Caco-2 (cell line): ENCODE results near the gene GABBR1. TPM values are rescaled to one million over a fixed set of nuclear protein-coding genes. Genes with fewer than 3 reads are reported as not detected.
"Not testable (repeated sequence)": the region's sequence is repeated elsewhere in the genome, so short reads cannot be mapped to it uniquely, and the experiment has no call there.

Experiments used
- BruUV-seq: library from RNA; stranded (reverse); fragments of 400-500 nt; replicated peaks from 2 replicates; lab custom pipeline; 2021; lab: Mats Ljungman, UMichigan
- CTCF ChIA-PET: fragments of 300-600 bp; sonication (Branson Sonifier 250); formaldehyde crosslinking; loops from one replicate; lab custom pipeline; 2022; ENCODE audit warnings: antibody characterized with exemption; lab: Charles Lee
- POLR2A ChIA-PET: fragments of 300-600 bp; sonication (Branson Sonifier 250); formaldehyde crosslinking; loops from one replicate; lab custom pipeline; 2022; ENCODE audit warnings: antibody characterized with exemption; lab: Charles Lee
- DNase-seq, 2 experiments: peaks; one replicate each; pipeline versions ENCODE4 v3.0.0 to v3.0.0-alpha.2; 2020 to 2022
- H3K27me3 ChIP-seq: replicated peaks from 2 replicates; pipeline ENCODE4 v1.6.0; 2011; ENCODE audit warnings: low read length; ENCODE audit not compliant: control insufficient read depth, insufficient read depth
- H3K36me3 ChIP-seq: 2 replicates; pipeline ENCODE4 v1.5.1; 2011; ENCODE audit warnings: low read length; ENCODE audit not compliant: control insufficient read depth, insufficient read depth
- H3K4me1 ChIP-seq: fragments of 250-450 bp; sonication (Bioruptor Pico); 2 replicates; pipeline ENCODE4 v1.5.1; 2020; ENCODE audit warnings: mild to moderate bottlenecking
- H3K4me3 ChIP-seq: 2 replicates; pipeline ENCODE4 v1.5.1; 2011; ENCODE audit warnings: low read depth, mild to moderate bottlenecking, control low read depth, low read length
- H3K9me3 ChIP-seq: fragments of 250-450 bp; sonication (Bioruptor Pico); 2 replicates; pipeline ENCODE4 v1.5.1; 2020; ENCODE audit warnings: mild to moderate bottlenecking, moderate library complexity
- H3K27ac Mint-ChIP-seq: one replicate; pipeline ENCODE4 v1.8.0; 2022; ENCODE audit warnings: mixed read lengths; ENCODE audit not compliant: unreplicated experiment
- H3K27me3 Mint-ChIP-seq: one replicate; pipeline ENCODE4 v1.8.0; 2022; ENCODE audit warnings: mixed read lengths; ENCODE audit not compliant: insufficient read depth, unreplicated experiment
- H3K36me3 Mint-ChIP-seq: one replicate; pipeline ENCODE4 v1.8.0; 2022; ENCODE audit warnings: mild to moderate bottlenecking, mixed read lengths; ENCODE audit not compliant: insufficient read depth, unreplicated experiment
- H3K4me1 Mint-ChIP-seq: one replicate; pipeline ENCODE4 v1.8.0; 2022; ENCODE audit warnings: low read depth, mixed read lengths; ENCODE audit not compliant: unreplicated experiment
- H3K4me3 Mint-ChIP-seq: one replicate; pipeline ENCODE4 v1.8.0; 2022; ENCODE audit warnings: mild to moderate bottlenecking, moderate library complexity, mixed read lengths; ENCODE audit not compliant: unreplicated experiment
- H3K9me3 Mint-ChIP-seq: one replicate; pipeline ENCODE4 v1.8.0; 2022; ENCODE audit warnings: mixed read lengths; ENCODE audit not compliant: unreplicated experiment
- CTCF ChIP-seq, 2 experiments: fragments of 200-600 bp in 1 of 2; IDR thresholded peaks; 1 replicate in 1 of 2; 2 replicates in 1 of 2; pipeline versions ENCODE4 v1.5.1 to v1.8.0; 2011 to 2022; ENCODE audit warnings: antibody characterized with exemption in 1 of 2, control low read depth in 1 of 2, inconsistent platforms in 1 of 2, low read depth in 1 of 2, low read length in 1 of 2, mild to moderate bottlenecking in 1 of 2, moderate library complexity in 1 of 2; ENCODE audit not compliant: insufficient read depth in 1 of 2, severe bottlenecking in 1 of 2, unreplicated experiment in 1 of 2
- intact Hi-C: fragments of 100-400 bp; cut with micrococcal nuclease; formaldehyde crosslinking; loops from one replicate; pipeline ENCODE4 v1.10.0; 2022; ENCODE audit not compliant: unreplicated experiment
- total RNA-seq: library from RNA; stranded (reverse); gene quantifications from 2 replicates; pipeline ENCODE4 v1.2.3, GENCODE V29; 2022

Gene GABBR1
- total RNA-seq, 1 experiment from 2014 or later, result 3.3 TPM

DNA sequence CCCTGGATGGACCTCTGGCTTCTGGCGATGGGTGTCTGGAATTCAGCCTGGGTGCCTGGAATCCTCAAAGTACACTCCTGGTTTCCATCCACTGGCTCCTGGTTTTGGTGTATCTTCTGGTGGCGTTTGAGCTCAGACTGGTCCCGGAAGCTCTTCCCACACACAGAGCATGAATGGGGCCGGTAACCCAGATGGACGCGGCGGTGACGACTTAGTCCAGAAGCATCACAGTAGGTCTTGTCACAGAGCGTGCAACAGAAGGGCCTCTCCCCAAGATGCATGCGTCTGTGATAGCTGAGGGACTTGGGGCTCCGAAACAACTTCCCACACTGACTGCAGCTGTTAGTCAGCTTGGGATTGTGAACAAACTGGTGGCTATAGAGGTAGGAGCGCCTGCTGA is 40.2 kb upstream of the GABBR1 start:
- peaks cover 6% of the 10 kb centered on the region for H3K27me3 Mint-ChIP-seq
- POLR2A ChIA-PET, result no interaction called here
- Histone ChIP-seq H3K27me3 (no peaks in the 10 kb centered on the region), H3K36me3 (no peaks in the 10 kb centered on the region), H3K4me3 (no peak overlapping the region), H3K9me3 (no peaks in the 10 kb centered on the region), H3K4me1 (no peaks in the 10 kb centered on the region)
- no peaks in the 10 kb centered on the region for H3K4me1 Mint-ChIP-seq
- no peak for DNase-seq
- no TSS peak for BruUV-seq
- no peak overlapping the region for H3K27ac Mint-ChIP-seq
- TF ChIP-seq CTCF (IDR thresholded peaks at IDR 0.05; ENCODE audit: insufficient read depth in 1 of 2, low read depth in 1 of 2, low read length in 1 of 2, severe bottlenecking in 1 of 2, unreplicated experiment in 1 of 2), result no peak
- no peaks in the 10 kb centered on the region for H3K36me3 Mint-ChIP-seq
- H3K9me3 Mint-ChIP-seq, result no peaks in the 10 kb centered on the region
- H3K4me3 Mint-ChIP-seq, result no peak overlapping the region
- intact Hi-C loops, result no loop called here
- CTCF ChIA-PET, result no interaction called here

- H3K4me3 ChIP-seq, H3K27me3 ChIP-seq, DNase-seq, H3K9me3 Mint-ChIP-seq, H3K27ac Mint-ChIP-seq, BruUV-seq, POLR2A ChIA-PET, intact Hi-C loops, H3K36me3 ChIP-seq, H3K4me3 Mint-ChIP-seq, H3K4me1 Mint-ChIP-seq, CTCF ChIA-PET, H3K9me3 ChIP-seq, H3K27me3 Mint-ChIP-seq, H3K36me3 Mint-ChIP-seq, H3K4me1 ChIP-seq: not testable (repeated sequence)
These were observed 39.1 kb upstream of the GABBR1 start for GRCh38 chr6:29672116-29672515.

DNA sequence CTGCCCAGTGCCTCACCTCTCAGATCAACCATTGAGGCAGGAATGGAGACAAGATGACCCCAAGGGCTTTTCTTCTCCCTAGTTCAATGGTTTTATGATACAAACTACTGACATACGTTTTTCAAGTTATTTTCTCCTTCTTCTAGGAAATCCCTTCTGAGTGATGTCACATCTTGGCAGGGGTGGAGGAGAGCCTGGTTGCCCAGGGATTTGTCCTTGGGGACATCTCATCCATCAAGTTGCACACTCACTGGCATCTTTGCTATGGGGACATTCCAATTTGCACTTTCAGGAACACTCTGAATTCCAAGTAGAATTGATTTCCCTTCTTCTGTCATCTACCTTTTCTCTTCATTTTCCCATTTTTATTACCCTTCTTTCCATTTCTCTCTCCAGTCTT is 38.0 kb upstream of the GABBR1 start:
- Histone ChIP-seq H3K4me1 (no peaks in the 10 kb centered on the region), H3K9me3 (no peaks in the 10 kb centered on the region), H3K36me3 (no peaks in the 10 kb centered on the region), H3K4me3 (no peak overlapping the region), H3K27me3 (no peaks in the 10 kb centered on the region)
- intact Hi-C loops, result no loop called here
- no peak for DNase-seq
- no peak for TF ChIP-seq CTCF (IDR thresholded peaks at IDR 0.05; ENCODE audit: insufficient read depth in 1 of 2, low read depth in 1 of 2, low read length in 1 of 2, severe bottlenecking in 1 of 2, unreplicated experiment in 1 of 2)
- H3K36me3 Mint-ChIP-seq, result no peaks in the 10 kb centered on the region
- no peak overlapping the region for H3K27ac Mint-ChIP-seq
- peaks cover 10% of the 10 kb centered on the region for H3K27me3 Mint-ChIP-seq
- CTCF ChIA-PET, result interaction anchor here (0.6 to 1.2 kb wide), 2 partner anchors 21 to 27 kb away, joined by 3 to 4 read pairs; no protein-coding TSS in a partner anchor
- H3K4me3 Mint-ChIP-seq, result no peak overlapping the region
- H3K4me1 Mint-ChIP-seq, result no peaks in the 10 kb centered on the region
- no TSS peak for BruUV-seq
- H3K9me3 Mint-ChIP-seq, result no peaks in the 10 kb centered on the region
- POLR2A ChIA-PET, result no interaction called here

DNA sequence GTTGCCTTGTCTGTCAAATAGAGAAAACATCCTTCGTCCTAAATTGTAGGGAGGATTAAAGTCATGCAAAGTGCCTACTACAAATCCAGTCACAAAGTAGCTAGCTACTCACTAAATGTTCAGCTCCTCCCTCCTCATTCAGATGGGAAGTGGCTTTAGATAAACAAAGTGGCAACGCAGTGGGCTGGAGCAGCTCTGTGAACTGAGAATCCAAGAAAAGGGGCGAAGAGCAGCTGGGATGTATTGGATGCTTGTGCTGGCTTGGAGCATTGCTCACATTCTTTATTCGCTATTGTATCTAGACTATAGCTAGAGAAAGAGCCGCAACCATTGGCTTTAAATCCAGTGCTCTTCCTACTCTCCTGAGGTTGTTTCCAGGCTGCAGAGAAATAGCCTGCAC is 34.2 kb upstream of the GABBR1 start:
- CTCF ChIA-PET, result interaction anchor here (2.7 kb wide), 1 partner anchor 17 kb away, joined by 9 read pairs; no protein-coding TSS in a partner anchor

More for the DNA sequence above, 34.2 kb upstream of the GABBR1 start:
- H3K4me1 Mint-ChIP-seq, result no peaks in the 10 kb centered on the region
- no peak overlapping the region for H3K4me3 ChIP-seq
- no peaks in the 10 kb centered on the region for H3K9me3 ChIP-seq
- no peaks in the 10 kb centered on the region for H3K36me3 ChIP-seq
- H3K4me3 Mint-ChIP-seq, result no peak overlapping the region
- BruUV-seq, result no TSS peak
- no peaks in the 10 kb centered on the region for H3K4me1 ChIP-seq
- no peaks in the 10 kb centered on the region for H3K9me3 Mint-ChIP-seq
- no peaks in the 10 kb centered on the region for H3K36me3 Mint-ChIP-seq
- no peak overlapping the region for H3K27ac Mint-ChIP-seq
- TF ChIP-seq CTCF (IDR thresholded peaks at IDR 0.05; ENCODE audit: insufficient read depth in 1 of 2, low read depth in 1 of 2, low read length in 1 of 2, severe bottlenecking in 1 of 2, unreplicated experiment in 1 of 2), result no peak
- no peak for DNase-seq
- no peaks in the 10 kb centered on the region for H3K27me3 ChIP-seq
- intact Hi-C loops, result no loop called here
- peaks cover 7% of the 10 kb centered on the region for H3K27me3 Mint-ChIP-seq
- POLR2A ChIA-PET, result no interaction called here
